Peyer's patch (tissue), 4 donors: ENCODE data around the gene EPAS1.

Source experiments
- CTCF ChIP-seq, 6 experiments: fragments of 450-650 bp in 4 of 6; fragments of 200-600 bp in 2 of 6; sonication (generic) in 1 of 6; IDR thresholded peaks; one replicate each; pipeline ENCODE4 v1.5.1; 2017 to 2019; ENCODE audit warnings: antibody characterized with exemption in 6 of 6, mild to moderate bottlenecking in 3 of 6, moderate library complexity in 1 of 6
- POLR2A ChIP-seq, 2 donors: fragments of 450-650 bp; IDR thresholded peaks; one replicate each; pipeline ENCODE4 v1.5.1; 2017; ENCODE audit warnings: antibody characterized with exemption in 2 of 2, mild to moderate bottlenecking in 2 of 2, moderate library complexity in 2 of 2

- no peak for TF ChIP-seq CTCF (IDR thresholded peaks at IDR 0.05)
- no peak for TF ChIP-seq POLR2A (IDR thresholded peaks at IDR 0.05)
Observed at GRCh38 chr2:46428911-46429436, 131.8 kb downstream of the EPAS1 start.
